ENCODE results near the gene SKIL.

SKIL gene

DNA sequence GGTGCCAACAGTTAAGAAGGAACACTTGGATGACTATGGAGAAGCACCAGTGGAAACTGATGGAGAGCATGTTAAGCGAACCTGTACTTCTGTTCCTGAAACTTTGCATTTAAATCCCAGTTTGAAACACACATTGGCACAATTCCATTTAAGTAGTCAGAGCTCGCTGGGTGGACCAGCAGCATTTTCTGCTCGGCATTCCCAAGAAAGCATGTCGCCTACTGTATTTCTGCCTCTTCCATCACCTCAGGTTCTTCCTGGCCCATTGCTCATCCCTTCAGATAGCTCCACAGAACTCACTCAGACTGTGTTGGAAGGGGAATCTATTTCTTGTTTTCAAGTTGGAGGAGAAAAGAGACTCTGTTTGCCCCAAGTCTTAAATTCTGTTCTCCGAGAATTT lies 3.0 kb downstream of the SKIL start:
- DNase-seq (ENCODE audit: low read depth in 2 of 2): peak in 1 of 2 donors; percentile 47

DNA sequence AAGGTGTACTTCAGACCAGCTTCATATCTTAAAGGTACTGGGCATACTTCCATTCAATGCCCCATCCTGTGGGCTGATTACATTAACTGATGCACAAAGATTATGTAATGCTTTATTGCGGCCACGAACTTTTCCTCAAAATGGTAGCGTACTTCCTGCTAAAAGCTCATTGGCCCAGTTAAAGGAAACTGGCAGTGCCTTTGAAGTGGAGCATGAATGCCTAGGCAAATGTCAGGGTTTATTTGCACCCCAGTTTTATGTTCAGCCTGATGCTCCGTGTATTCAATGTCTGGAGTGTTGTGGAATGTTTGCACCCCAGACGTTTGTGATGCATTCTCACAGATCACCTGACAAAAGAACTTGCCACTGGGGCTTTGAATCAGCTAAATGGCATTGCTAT lies 3.4 kb downstream of the SKIL start:
- DNase-seq (ENCODE audit: low read depth in 2 of 2): no peak
- no peak overlapping the region for H3K4me3 ChIP-seq (replicated peaks in 1 of 2; ENCODE audit: low read depth in 2 of 2, low read length in 2 of 2)
- TF ChIP-seq, protein P1, sequence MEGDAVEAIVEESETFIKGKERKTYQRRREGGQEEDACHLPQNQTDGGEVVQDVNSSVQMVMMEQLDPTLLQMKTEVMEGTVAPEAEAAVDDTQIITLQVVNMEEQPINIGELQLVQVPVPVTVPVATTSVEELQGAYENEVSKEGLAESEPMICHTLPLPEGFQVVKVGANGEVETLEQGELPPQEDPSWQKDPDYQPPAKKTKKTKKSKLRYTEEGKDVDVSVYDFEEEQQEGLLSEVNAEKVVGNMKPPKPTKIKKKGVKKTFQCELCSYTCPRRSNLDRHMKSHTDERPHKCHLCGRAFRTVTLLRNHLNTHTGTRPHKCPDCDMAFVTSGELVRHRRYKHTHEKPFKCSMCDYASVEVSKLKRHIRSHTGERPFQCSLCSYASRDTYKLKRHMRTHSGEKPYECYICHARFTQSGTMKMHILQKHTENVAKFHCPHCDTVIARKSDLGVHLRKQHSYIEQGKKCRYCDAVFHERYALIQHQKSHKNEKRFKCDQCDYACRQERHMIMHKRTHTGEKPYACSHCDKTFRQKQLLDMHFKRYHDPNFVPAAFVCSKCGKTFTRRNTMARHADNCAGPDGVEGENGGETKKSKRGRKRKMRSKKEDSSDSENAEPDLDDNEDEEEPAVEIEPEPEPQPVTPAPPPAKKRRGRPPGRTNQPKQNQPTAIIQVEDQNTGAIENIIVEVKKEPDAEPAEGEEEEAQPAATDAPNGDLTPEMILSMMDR (IDR thresholded peaks at IDR 0.05; ENCODE audit: low read depth, low read length): no peak

More for the DNA sequence above, 3.0 kb downstream of the SKIL start:
- H3K4me3 ChIP-seq (replicated peaks in 1 of 2; ENCODE audit: low read depth in 2 of 2, low read length in 2 of 2): peak overlapping the region in 1 of 2 donors; percentile 9
- TF ChIP-seq, protein P1 (IDR thresholded peaks at IDR 0.05; ENCODE audit: low read depth, low read length): no peak

DNA sequence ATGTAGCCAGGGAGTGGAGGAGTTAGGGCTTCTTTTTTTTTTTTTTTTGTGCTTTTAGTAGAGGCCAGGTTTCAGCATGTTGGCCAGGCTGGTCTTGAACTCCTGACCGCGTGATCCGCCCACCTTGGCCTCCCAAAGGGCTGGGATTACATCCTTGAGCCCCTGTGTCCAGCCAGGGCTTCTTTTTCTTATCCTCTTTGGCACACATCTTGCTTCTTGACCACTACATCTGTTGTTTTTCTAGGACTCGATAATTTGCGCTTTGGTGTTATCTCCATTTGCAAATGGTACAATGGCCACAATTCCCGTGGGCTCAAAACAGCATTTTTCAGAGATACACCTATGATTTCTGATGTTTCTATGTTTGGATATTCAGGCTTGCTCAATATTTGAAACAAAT lies 4.2 kb downstream of the SKIL start:
- TF ChIP-seq, protein P1 (IDR thresholded peaks at IDR 0.05; ENCODE audit: low read depth, low read length): no peak

GRCh38 chr3:170363471-170363994 lies 6.0 kb downstream of the SKIL start:
- DNase-seq (ENCODE audit: low read depth in 2 of 2): no peak
- H3K4me3 ChIP-seq (replicated peaks in 1 of 2; ENCODE audit: low read depth in 2 of 2, low read length in 2 of 2): no peak overlapping the region
- TF ChIP-seq, protein P1 (IDR thresholded peaks at IDR 0.05; ENCODE audit: low read depth, low read length): no peak

More for the DNA sequence above, 4.2 kb downstream of the SKIL start:
- DNase-seq (ENCODE audit: low read depth in 2 of 2): peak in 1 of 2 donors; percentile 14
- H3K4me3 ChIP-seq (replicated peaks in 1 of 2; ENCODE audit: low read depth in 2 of 2, low read length in 2 of 2): peak overlapping the region in 1 of 2 donors; percentile 26

GRCh38 chr3:170364965-170365364 lies 7.5 kb downstream of the SKIL start:
- no peak overlapping the region for H3K4me3 ChIP-seq (replicated peaks in 1 of 2; ENCODE audit: low read depth in 2 of 2, low read length in 2 of 2)
- TF ChIP-seq, protein P1 (IDR thresholded peaks at IDR 0.05; ENCODE audit: low read depth, low read length): no peak
- DNase-seq (ENCODE audit: low read depth in 2 of 2): no peak

- no peak overlapping the region for H3K4me3 ChIP-seq (replicated peaks in 1 of 2; ENCODE audit: low read depth in 2 of 2, low read length in 2 of 2)
- DNase-seq (ENCODE audit: low read depth in 2 of 2): no peak
- TF ChIP-seq, protein P1 (IDR thresholded peaks at IDR 0.05; ENCODE audit: low read depth, low read length): no peak
Observed at GRCh38 chr3:170367797-170368196, 10.3 kb downstream of the SKIL start.

DNA sequence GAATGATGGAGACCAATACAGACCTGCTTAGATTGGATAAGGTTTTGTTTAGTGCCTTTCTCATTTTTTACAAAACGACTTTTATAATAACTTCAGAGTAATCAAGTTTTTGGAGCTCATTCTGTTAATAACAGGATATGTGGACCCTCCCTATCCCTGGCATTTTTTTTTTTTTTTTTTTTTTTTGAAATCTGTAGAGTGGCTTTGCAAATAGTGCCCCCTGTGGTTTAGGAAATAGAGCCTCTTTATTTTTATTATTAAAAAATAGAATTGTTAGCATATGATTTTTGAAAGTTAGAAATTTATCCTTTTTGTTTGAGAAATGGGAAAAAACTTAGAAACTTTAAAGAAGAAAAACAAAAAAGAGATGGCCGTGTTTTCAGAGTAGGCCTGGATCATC lies 11.4 kb downstream of the SKIL start:
- DNase-seq (ENCODE audit: low read depth in 2 of 2): peak in 1 of 2 donors; percentile 25
- no peak overlapping the region for H3K4me3 ChIP-seq (replicated peaks in 1 of 2; ENCODE audit: low read depth in 2 of 2, low read length in 2 of 2)
- TF ChIP-seq, protein P1 (IDR thresholded peaks at IDR 0.05; ENCODE audit: low read depth, low read length): peak; percentile 36
